Stimulated activated CD8-positive, alpha-beta memory T cell treated with anti-CD3 and anti-CD28 coated beads, Interleukin-4, amount 100 ng/mL, for 4 hours (primary cell): ENCODE measurements around the gene RTN4RL1.

ENCODE experiments used
- DNase-seq, 2 donors: peaks; one replicate each; pipeline ENCODE4 v3.0.0-alpha.2; 2020; ENCODE audit warnings: low read depth in 2 of 2, low spot score in 1 of 2

The RTN4RL1 gene

GRCh38 chr17:2025220-2025621, at the start of gene RTN4RL1:
Gene RTN4RL1, minus strand, starts transcription at chr17:2025334. Its CDS starts 469 bp downstream, at chr17:2024865.
- peak; percentile 45 to 57 for DNase-seq

GRCh38 chr17:2074919-2075318, 49.8 kb upstream of the RTN4RL1 start:
- DNase-seq: no peak

GRCh38 chr17:2071455-2072281, 46.5 kb upstream of the RTN4RL1 start:
- no peak for DNase-seq

GRCh38 chr17:2071024-2071385, 45.9 kb upstream of the RTN4RL1 start:
- DNase-seq: no peak

GRCh38 chr17:2070241-2071023, 45.3 kb upstream of the RTN4RL1 start:
- no peak for DNase-seq

- no peak for DNase-seq
Measured at GRCh38 chr17:2068519-2069051, 43.5 kb upstream of the RTN4RL1 start.

- DNase-seq: no peak
Measured at GRCh38 chr17:2068031-2068518, 42.9 kb upstream of the RTN4RL1 start.

- no peak for DNase-seq
Measured at GRCh38 chr17:2067608-2068024, 42.5 kb upstream of the RTN4RL1 start.

GRCh38 chr17:2067048-2067561, 42.0 kb upstream of the RTN4RL1 start:
- no peak for DNase-seq

- DNase-seq: no peak
Measured at GRCh38 chr17:2065949-2066400, 40.8 kb upstream of the RTN4RL1 start.

GRCh38 chr17:2064980-2065785, 40.0 kb upstream of the RTN4RL1 start:
- no peak for DNase-seq

GRCh38 chr17:2064520-2064971, 39.4 kb upstream of the RTN4RL1 start:
- DNase-seq: no peak

- DNase-seq: no peak
Measured at GRCh38 chr17:2064147-2064489, 39.0 kb upstream of the RTN4RL1 start.

GRCh38 chr17:2063261-2064146, 38.4 kb upstream of the RTN4RL1 start:
- no peak for DNase-seq

- DNase-seq: no peak
Measured at GRCh38 chr17:2062571-2063183, 37.5 kb upstream of the RTN4RL1 start.

GRCh38 chr17:2061441-2061958, 36.4 kb upstream of the RTN4RL1 start:
- no peak for DNase-seq

GRCh38 chr17:2060681-2061440, 35.7 kb upstream of the RTN4RL1 start:
- no peak for DNase-seq

GRCh38 chr17:2060385-2060658, 35.2 kb upstream of the RTN4RL1 start:
- DNase-seq: no peak
